SK-N-SH treated with all-trans-retinoic acid at 6 μM for 48 hours (cell line): Measurements from ENCODE around the gene SLC12A8.

Experiments used
- ATAC-seq: fragments of 200-7000 bp; cut with Tn5 transposase; 3 replicates; pipeline ENCODE4 v1.9.1; 2020; ENCODE audit warnings: mild to moderate bottlenecking, moderate library complexity
- ARNTL ChIP-seq: fragments of 450-650 bp; formaldehyde crosslinking; IDR thresholded peaks from 2 replicates; pipeline ENCODE4 v1.5.0; 2020; ENCODE audit warnings: low read depth, mild to moderate bottlenecking, moderate library complexity, borderline replicate concordance
- BACH2 ChIP-seq: fragments of 250-450 bp; sonication (Bioruptor Pico); IDR thresholded peaks from 2 replicates; pipeline ENCODE4 v1.9.0; 2021; ENCODE audit warnings: mild to moderate bottlenecking, borderline replicate concordance
- CSDC2 ChIP-seq: fragments of 250-450 bp; sonication (Bioruptor Pico); IDR thresholded peaks from 2 replicates; pipeline ENCODE4 v1.5.0; 2020; ENCODE audit warnings: mild to moderate bottlenecking, moderate library complexity
- GLIS3 ChIP-seq: fragments of 250-450 bp; sonication (Bioruptor Pico); IDR thresholded peaks from 2 replicates; pipeline ENCODE4 v1.5.0; 2020; ENCODE audit warnings: mild to moderate bottlenecking, moderate library complexity
- ISL1 ChIP-seq: fragments of 250-450 bp; sonication (Bioruptor Pico); IDR thresholded peaks from 2 replicates; pipeline ENCODE4 v2.1.2; 2022; ENCODE audit warnings: mild to moderate bottlenecking, moderate library complexity
- OSR1 ChIP-seq: fragments of 250-450 bp; sonication (Bioruptor Pico); IDR thresholded peaks from 2 replicates; pipeline ENCODE4 v1.8.0; 2022; ENCODE audit warnings: moderate library complexity, mild to moderate bottlenecking, inconsistent platforms
- PATZ1 ChIP-seq: fragments of 250-450 bp; sonication (Bioruptor Pico); IDR thresholded peaks from 2 replicates; pipeline ENCODE4 v1.8.0; 2020; ENCODE audit warnings: mild to moderate bottlenecking, moderate library complexity, borderline replicate concordance
- PPARA ChIP-seq: fragments of 250-450 bp; sonication (Bioruptor Pico); IDR thresholded peaks from 2 replicates; pipeline ENCODE4 v1.5.0; 2020; ENCODE audit warnings: mild to moderate bottlenecking, borderline replicate concordance
- RARB ChIP-seq: fragments of 250-450 bp; sonication (Bioruptor Pico); IDR thresholded peaks from 2 replicates; pipeline ENCODE4 v1.8.0; 2021; ENCODE audit warnings: mild to moderate bottlenecking, moderate library complexity
- SNAI2 ChIP-seq: fragments of 250-450 bp; sonication (Bioruptor Pico); IDR thresholded peaks from 2 replicates; pipeline ENCODE4 v1.5.0; 2020; ENCODE audit warnings: mild to moderate bottlenecking, moderate library complexity
- TCF4 ChIP-seq: fragments of 250-450 bp; sonication (Bioruptor Pico); IDR thresholded peaks from 2 replicates; pipeline ENCODE4 v1.8.0; 2021; ENCODE audit warnings: mild to moderate bottlenecking, moderate library complexity, borderline replicate concordance
- TOX ChIP-seq: fragments of 250-450 bp; sonication (Bioruptor Pico); IDR thresholded peaks from 2 replicates; pipeline ENCODE4 v1.8.0; 2021; ENCODE audit warnings: mild to moderate bottlenecking, moderate library complexity, borderline replicate concordance
- ZC3H10 ChIP-seq: fragments of 250-450 bp; sonication (Bioruptor Pico); IDR thresholded peaks from 2 replicates; pipeline ENCODE4 v1.5.1; 2021; ENCODE audit warnings: mild to moderate bottlenecking, moderate library complexity
- ZFP3 ChIP-seq: fragments of 250-450 bp; sonication (Bioruptor Pico); IDR thresholded peaks from 2 replicates; pipeline ENCODE4 v1.5.0; 2020; ENCODE audit warnings: mild to moderate bottlenecking, moderate library complexity
- ZFP30 ChIP-seq: fragments of 450-650 bp; formaldehyde crosslinking; IDR thresholded peaks from 2 replicates; pipeline ENCODE4 v1.5.0; 2022; ENCODE audit warnings: mild to moderate bottlenecking, moderate library complexity
- ZNF565 ChIP-seq: fragments of 450-650 bp; formaldehyde crosslinking; conservative IDR thresholded peaks from 2 replicates; pipeline ENCODE4 v1.5.0; 2020; ENCODE audit warnings: low read depth, mild to moderate bottlenecking, moderate library complexity
- ZNF70 ChIP-seq: fragments of 450-650 bp; formaldehyde crosslinking; IDR thresholded peaks from 2 replicates; pipeline ENCODE4 v1.5.0; 2020; ENCODE audit warnings: mild to moderate bottlenecking, moderate library complexity
- TF ChIP-seq, protein P1 (sequence below): fragments of 250-450 bp; sonication (Bioruptor Pico); IDR thresholded peaks from 2 replicates; pipeline ENCODE4 v1.8.0; 2021; ENCODE audit warnings: low read depth, mild to moderate bottlenecking, moderate library complexity, borderline replicate concordance
- TF ChIP-seq, protein P2 (sequence below): fragments of 250-450 bp; sonication (Bioruptor Pico); IDR thresholded peaks from 2 replicates; pipeline ENCODE4 v1.5.1; 2021; ENCODE audit warnings: mild to moderate bottlenecking, moderate library complexity
- TF ChIP-seq, protein P3 (sequence below): fragments of 250-450 bp; sonication (Bioruptor Pico); IDR thresholded peaks from 2 replicates; pipeline ENCODE4 v1.5.0; 2020; ENCODE audit warnings: mild to moderate bottlenecking, moderate library complexity
- TF ChIP-seq, protein P4 (sequence below): fragments of 250-450 bp; sonication (Bioruptor Pico); IDR thresholded peaks from 2 replicates; pipeline ENCODE4 v1.5.1; 2020; ENCODE audit warnings: low read depth, mild to moderate bottlenecking, moderate library complexity

The SLC12A8 gene

GRCh38 chr3:125128861-125129501 lies 83.6 kb downstream of the SLC12A8 start:
- peak; percentile 74 for ATAC-seq
- TF ChIP-seq ISL1 (peak; percentile 45; the same call in 1 of the 2 replicates), ARNTL (CRISPR knock-in tag) (no peak), CSDC2 (CRISPR knock-in tag) (peak; percentile 69; the same call in 1 of the 2 replicates), ZNF565 (CRISPR knock-in tag) (no peak)
- TF ChIP-seq, protein P1, sequence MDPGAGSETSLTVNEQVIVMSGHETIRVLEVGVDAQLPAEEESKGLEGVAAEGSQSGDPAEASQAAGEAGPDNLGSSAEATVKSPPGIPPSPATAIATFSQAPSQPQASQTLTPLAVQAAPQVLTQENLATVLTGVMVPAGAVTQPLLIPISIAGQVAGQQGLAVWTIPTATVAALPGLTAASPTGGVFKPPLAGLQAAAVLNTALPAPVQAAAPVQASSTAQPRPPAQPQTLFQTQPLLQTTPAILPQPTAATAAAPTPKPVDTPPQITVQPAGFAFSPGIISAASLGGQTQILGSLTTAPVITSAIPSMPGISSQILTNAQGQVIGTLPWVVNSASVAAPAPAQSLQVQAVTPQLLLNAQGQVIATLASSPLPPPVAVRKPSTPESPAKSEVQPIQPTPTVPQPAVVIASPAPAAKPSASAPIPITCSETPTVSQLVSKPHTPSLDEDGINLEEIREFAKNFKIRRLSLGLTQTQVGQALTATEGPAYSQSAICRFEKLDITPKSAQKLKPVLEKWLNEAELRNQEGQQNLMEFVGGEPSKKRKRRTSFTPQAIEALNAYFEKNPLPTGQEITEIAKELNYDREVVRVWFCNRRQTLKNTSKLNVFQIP (CRISPR knock-in tag), result no peak

- no peak for TF ChIP-seq GLIS3 (CRISPR knock-in tag)
- TF ChIP-seq ZNF70 (CRISPR knock-in tag), result no peak
- TF ChIP-seq ZC3H10, result no peak
- TF ChIP-seq ZFP3, result no peak
- TF ChIP-seq SNAI2 (CRISPR knock-in tag), result no peak
- TF ChIP-seq CSDC2 (CRISPR knock-in tag), result no peak
- TF ChIP-seq, protein P1 (CRISPR knock-in tag), result no peak
- TF ChIP-seq, protein P2, sequence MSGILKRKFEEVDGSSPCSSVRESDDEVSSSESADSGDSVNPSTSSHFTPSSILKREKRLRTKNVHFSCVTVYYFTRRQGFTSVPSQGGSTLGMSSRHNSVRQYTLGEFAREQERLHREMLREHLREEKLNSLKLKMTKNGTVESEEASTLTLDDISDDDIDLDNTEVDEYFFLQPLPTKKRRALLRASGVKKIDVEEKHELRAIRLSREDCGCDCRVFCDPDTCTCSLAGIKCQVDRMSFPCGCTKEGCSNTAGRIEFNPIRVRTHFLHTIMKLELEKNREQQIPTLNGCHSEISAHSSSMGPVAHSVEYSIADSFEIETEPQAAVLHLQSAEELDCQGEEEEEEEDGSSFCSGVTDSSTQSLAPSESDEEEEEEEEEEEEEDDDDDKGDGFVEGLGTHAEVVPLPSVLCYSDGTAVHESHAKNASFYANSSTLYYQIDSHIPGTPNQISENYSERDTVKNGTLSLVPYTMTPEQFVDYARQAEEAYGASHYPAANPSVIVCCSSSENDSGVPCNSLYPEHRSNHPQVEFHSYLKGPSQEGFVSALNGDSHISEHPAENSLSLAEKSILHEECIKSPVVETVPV (CRISPR knock-in tag), result no peak
- TF ChIP-seq, protein P3, sequence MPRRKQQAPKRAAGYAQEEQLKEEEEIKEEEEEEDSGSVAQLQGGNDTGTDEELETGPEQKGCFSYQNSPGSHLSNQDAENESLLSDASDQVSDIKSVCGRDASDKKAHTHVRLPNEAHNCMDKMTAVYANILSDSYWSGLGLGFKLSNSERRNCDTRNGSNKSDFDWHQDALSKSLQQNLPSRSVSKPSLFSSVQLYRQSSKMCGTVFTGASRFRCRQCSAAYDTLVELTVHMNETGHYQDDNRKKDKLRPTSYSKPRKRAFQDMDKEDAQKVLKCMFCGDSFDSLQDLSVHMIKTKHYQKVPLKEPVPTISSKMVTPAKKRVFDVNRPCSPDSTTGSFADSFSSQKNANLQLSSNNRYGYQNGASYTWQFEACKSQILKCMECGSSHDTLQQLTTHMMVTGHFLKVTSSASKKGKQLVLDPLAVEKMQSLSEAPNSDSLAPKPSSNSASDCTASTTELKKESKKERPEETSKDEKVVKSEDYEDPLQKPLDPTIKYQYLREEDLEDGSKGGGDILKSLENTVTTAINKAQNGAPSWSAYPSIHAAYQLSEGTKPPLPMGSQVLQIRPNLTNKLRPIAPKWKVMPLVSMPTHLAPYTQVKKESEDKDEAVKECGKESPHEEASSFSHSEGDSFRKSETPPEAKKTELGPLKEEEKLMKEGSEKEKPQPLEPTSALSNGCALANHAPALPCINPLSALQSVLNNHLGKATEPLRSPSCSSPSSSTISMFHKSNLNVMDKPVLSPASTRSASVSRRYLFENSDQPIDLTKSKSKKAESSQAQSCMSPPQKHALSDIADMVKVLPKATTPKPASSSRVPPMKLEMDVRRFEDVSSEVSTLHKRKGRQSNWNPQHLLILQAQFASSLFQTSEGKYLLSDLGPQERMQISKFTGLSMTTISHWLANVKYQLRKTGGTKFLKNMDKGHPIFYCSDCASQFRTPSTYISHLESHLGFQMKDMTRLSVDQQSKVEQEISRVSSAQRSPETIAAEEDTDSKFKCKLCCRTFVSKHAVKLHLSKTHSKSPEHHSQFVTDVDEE, result no peak
- TF ChIP-seq TCF4, result no peak
- no peak for TF ChIP-seq BACH2 (CRISPR knock-in tag)
- ATAC-seq, result no peak
These were observed 86.2 kb downstream of the SLC12A8 start for GRCh38 chr3:125126323-125126722.

- peak; percentile 26 for ATAC-seq
- peak; percentile 79 for TF ChIP-seq GLIS3 (CRISPR knock-in tag)
- TF ChIP-seq, protein P1 (CRISPR knock-in tag), result no peak
- TF ChIP-seq ZFP30, result no peak
- no peak for TF ChIP-seq SNAI2 (CRISPR knock-in tag)
- TF ChIP-seq PATZ1 (CRISPR knock-in tag), result peak; percentile 60; the same call in 1 of the 2 replicates
- no peak for TF ChIP-seq OSR1 (CRISPR knock-in tag)
- TF ChIP-seq ISL1, result peak; percentile 93
- no peak for TF ChIP-seq BACH2 (CRISPR knock-in tag)
- TF ChIP-seq CSDC2 (CRISPR knock-in tag), result peak; percentile 87
- TF ChIP-seq TOX (CRISPR knock-in tag), result no peak; the same call in 1 of the 2 replicates
- no peak for TF ChIP-seq RARB (CRISPR knock-in tag)
- peak; percentile 62; the same call in 1 of the 2 replicates for TF ChIP-seq TCF4
- TF ChIP-seq PPARA (CRISPR knock-in tag), result no peak
- TF ChIP-seq ZFP3, result peak; percentile 74; the same call in 1 of the 2 replicates
- TF ChIP-seq ZC3H10, result no peak
- TF ChIP-seq, protein P4, sequence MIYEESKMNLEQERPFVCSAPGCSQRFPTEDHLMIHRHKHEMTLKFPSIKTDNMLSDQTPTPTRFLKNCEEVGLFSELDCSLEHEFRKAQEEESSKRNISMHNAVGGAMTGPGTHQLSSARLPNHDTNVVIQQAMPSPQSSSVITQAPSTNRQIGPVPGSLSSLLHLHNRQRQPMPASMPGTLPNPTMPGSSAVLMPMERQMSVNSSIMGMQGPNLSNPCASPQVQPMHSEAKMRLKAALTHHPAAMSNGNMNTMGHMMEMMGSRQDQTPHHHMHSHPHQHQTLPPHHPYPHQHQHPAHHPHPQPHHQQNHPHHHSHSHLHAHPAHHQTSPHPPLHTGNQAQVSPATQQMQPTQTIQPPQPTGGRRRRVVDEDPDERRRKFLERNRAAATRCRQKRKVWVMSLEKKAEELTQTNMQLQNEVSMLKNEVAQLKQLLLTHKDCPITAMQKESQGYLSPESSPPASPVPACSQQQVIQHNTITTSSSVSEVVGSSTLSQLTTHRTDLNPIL, result 0 out of 2 replicates have a peak, but pooled peaks have one; percentile 32
These were observed 86.7 kb downstream of the SLC12A8 start for GRCh38 chr3:125125821-125126245.
